HG03108 (cell line): ENCODE data around the gene FTO.

Experiments used
- ATAC-seq: cut with Tn5 transposase; IDR thresholded peaks from one replicate; pipeline ENCODE4 v1.9.1; 2021; ENCODE audit warnings: moderate library complexity; ENCODE audit not compliant: unreplicated experiment

FTO gene

GRCh38 chr16:53708490-53708889 lies 4.5 kb downstream of the FTO start:
- ATAC-seq: no peak

- ATAC-seq: no peak
Measured at GRCh38 chr16:53711390-53711789, 7.4 kb downstream of the FTO start.

- ATAC-seq: no peak
Measured at GRCh38 chr16:53712065-53712464, 8.1 kb downstream of the FTO start.

- ATAC-seq: no peak
Measured at GRCh38 chr16:53713403-53714204, 9.6 kb downstream of the FTO start.

GRCh38 chr16:53714205-53715022 lies 10.5 kb downstream of the FTO start:
- ATAC-seq: no peak

- ATAC-seq: no peak
Measured at GRCh38 chr16:53715023-53715384, 11.0 kb downstream of the FTO start.

GRCh38 chr16:53717577-53717976 lies 13.6 kb downstream of the FTO start:
- no peak for ATAC-seq

GRCh38 chr16:53721017-53721416 lies 17.1 kb downstream of the FTO start:
- no peak for ATAC-seq

- no peak for ATAC-seq
Measured at GRCh38 chr16:53726625-53727024, 22.7 kb downstream of the FTO start.

GRCh38 chr16:53730693-53731092 lies 26.7 kb downstream of the FTO start:
- no peak for ATAC-seq

GRCh38 chr16:53732296-53732929 lies 28.5 kb downstream of the FTO start:
- ATAC-seq: no peak

GRCh38 chr16:53734908-53735307 lies 31.0 kb downstream of the FTO start:
- no peak for ATAC-seq

- no peak for ATAC-seq
Measured at GRCh38 chr16:53736297-53736696, 32.3 kb downstream of the FTO start.

- ATAC-seq: no peak
Measured at GRCh38 chr16:53737552-53737951, 33.6 kb downstream of the FTO start.

GRCh38 chr16:53740476-53740875 lies 36.5 kb downstream of the FTO start:
- no peak for ATAC-seq

GRCh38 chr16:53740933-53741531 lies 37.1 kb downstream of the FTO start:
- no peak for ATAC-seq

GRCh38 chr16:53741546-53741945 lies 37.6 kb downstream of the FTO start:
- ATAC-seq: no peak

GRCh38 chr16:53743149-53743566 lies 39.2 kb downstream of the FTO start:
- no peak for ATAC-seq

- no peak for ATAC-seq
Measured at GRCh38 chr16:53744449-53744848, 40.5 kb downstream of the FTO start.

- ATAC-seq: no peak
Measured at GRCh38 chr16:53745086-53745485, 41.1 kb downstream of the FTO start.

GRCh38 chr16:53745753-53746266 lies 41.9 kb downstream of the FTO start:
- no peak for ATAC-seq
